Stimulated activated naive B cell treated with anti-CD40 and anti-IgM and Interleukin-4, amounts not matched to agents 10 μg/mL and 1 μg/mL and 100 μg/mL, for 72 hours (primary cell): Measurements from ENCODE around the gene TGFBR3.
A peak's percentile ranks its signal among the peaks of the same experiment; 100 is the strongest.

ENCODE experiments used
- ATAC-seq, 2 donors: fragments of 150-1000 bp; cut with Tn5 transposase; replicated peaks; 2 replicates each; pipeline ENCODE4 v1.10.0; 2021; ENCODE audit warnings: moderate library complexity in 1 of 2
- DNase-seq: peaks from one replicate; pipeline ENCODE4 v3.0.0; 2021
- H3K27ac Mint-ChIP-seq: one replicate; pipeline ENCODE4 v1.8.0; 2022; ENCODE audit warnings: mild to moderate bottlenecking, mixed read lengths
- H3K27me3 Mint-ChIP-seq, 2 donors: one replicate each; pipeline ENCODE4 v1.8.0; 2022; ENCODE audit warnings: mixed read lengths in 2 of 2
- H3K36me3 Mint-ChIP-seq, 2 donors: one replicate each; pipeline ENCODE4 v1.8.0; 2022; ENCODE audit warnings: mixed read lengths in 2 of 2, mild to moderate bottlenecking in 1 of 2
- H3K4me1 Mint-ChIP-seq, 2 donors: one replicate each; pipeline ENCODE4 v1.8.0; 2022; ENCODE audit warnings: mixed read lengths in 2 of 2, mild to moderate bottlenecking in 1 of 2
- H3K4me3 Mint-ChIP-seq, 2 donors: one replicate each; pipeline ENCODE4 v1.8.0; 2022; ENCODE audit warnings: mild to moderate bottlenecking in 2 of 2, mixed read lengths in 2 of 2, moderate library complexity in 1 of 2
- H3K9me3 Mint-ChIP-seq, 2 donors: one replicate each; pipeline ENCODE4 v1.8.0; 2022; ENCODE audit warnings: mixed read lengths in 2 of 2, mild to moderate bottlenecking in 1 of 2

Gene TGFBR3

DNA sequence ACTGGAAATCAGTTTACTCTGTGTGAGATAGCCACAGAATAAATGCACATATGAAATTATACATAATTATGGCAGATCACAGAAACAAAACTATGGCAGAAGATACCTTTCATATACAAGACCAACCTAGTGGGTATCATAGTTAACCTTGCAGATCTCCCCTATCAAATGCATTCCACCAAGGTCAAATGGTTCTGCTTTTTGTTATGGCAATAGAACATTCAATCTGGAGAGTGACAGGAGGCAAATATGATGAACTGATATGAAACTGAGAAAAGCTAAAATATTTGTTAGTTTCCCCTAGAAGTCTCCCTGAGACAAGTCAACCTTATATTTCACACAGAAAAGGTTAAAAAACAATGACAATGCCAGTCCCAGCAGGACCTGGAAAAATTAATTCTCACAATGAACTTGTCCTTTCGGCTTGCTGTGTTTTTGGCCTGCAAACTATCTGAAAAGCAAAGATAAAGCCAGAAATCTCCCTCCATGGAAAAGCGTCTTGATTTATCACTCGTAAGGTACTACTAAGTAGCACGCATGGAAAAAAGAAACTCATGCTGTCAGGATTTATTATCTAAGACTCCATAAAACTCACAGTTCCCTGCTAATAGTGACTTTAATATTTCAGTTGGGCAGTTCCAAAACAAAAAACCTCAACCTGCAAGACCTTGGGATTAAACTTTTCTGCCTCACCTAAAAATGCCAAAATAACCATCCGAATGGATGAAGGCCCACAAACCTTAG lies 174.3 kb downstream of the TGFBR3 start:
- no peak overlapping the region for H3K4me3 Mint-ChIP-seq
- DNase-seq = no peak
- H3K27me3 Mint-ChIP-seq = peaks cover 0 to 4% of the 10 kb centered on the region in 2 donors
- no peak overlapping the region for H3K27ac Mint-ChIP-seq
- ATAC-seq = no peak
- H3K9me3 Mint-ChIP-seq = no peaks in the 10 kb centered on the region
- no peaks in the 10 kb centered on the region for H3K36me3 Mint-ChIP-seq
- peaks cover 10 to 19% of the 10 kb centered on the region in 2 donors for H3K4me1 Mint-ChIP-seq

GRCh38 chr1:91710261-91710660 lies 175.7 kb downstream of the TGFBR3 start:
- no peak for ATAC-seq

DNA sequence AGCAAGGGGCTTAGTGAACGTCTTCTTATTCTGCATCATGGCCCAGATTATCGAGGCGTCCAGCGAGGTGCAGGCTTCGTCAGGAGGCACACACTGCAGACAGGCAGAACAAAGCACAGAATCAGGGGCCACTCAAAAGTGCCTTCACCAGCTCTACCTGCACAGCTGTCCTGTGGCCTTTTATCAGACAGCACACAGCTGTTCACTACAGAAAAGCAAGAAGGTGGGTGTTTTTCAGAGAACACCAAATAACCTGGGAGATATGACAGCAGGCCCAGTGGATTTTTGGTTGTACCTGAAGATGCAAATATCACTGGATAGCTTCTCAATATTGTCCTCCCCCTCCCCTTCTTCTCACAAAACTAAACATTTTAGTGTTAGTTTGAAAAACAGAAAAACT lies 177.3 kb downstream of the TGFBR3 start:
- peaks cover 7 to 17% of the 10 kb centered on the region in 2 donors for H3K4me1 Mint-ChIP-seq
- DNase-seq (no peak), ATAC-seq (no peak)
- H3K27me3 Mint-ChIP-seq = peaks cover 0 to 4% of the 10 kb centered on the region in 2 donors
- H3K36me3 Mint-ChIP-seq = no peaks in the 10 kb centered on the region
- H3K27ac Mint-ChIP-seq = peak overlapping the region; percentile 4
- H3K4me3 Mint-ChIP-seq = no peak overlapping the region
- H3K9me3 Mint-ChIP-seq = no peaks in the 10 kb centered on the region

More at GRCh38 chr1:91710261-91710660, 175.7 kb downstream of the TGFBR3 start:
- Mint-ChIP-seq H3K4me1 (peaks cover 10 to 19% of the 10 kb centered on the region in 2 donors), H3K9me3 (no peaks in the 10 kb centered on the region), H3K27me3 (peaks cover 0 to 4% of the 10 kb centered on the region in 2 donors), H3K4me3 (no peak overlapping the region), H3K27ac (no peak overlapping the region), H3K36me3 (no peaks in the 10 kb centered on the region)
- no peak for DNase-seq

GRCh38 chr1:91707890-91708218 lies 178.1 kb downstream of the TGFBR3 start:
- H3K4me1 Mint-ChIP-seq = peaks cover 3 to 9% of the 10 kb centered on the region in 2 donors
- DNase-seq = no peak
- ATAC-seq = no peak
- H3K27me3 Mint-ChIP-seq = peaks cover 0 to 7% of the 10 kb centered on the region in 2 donors
- no peak overlapping the region for H3K4me3 Mint-ChIP-seq
- H3K36me3 Mint-ChIP-seq = no peaks in the 10 kb centered on the region
- H3K9me3 Mint-ChIP-seq = no peaks in the 10 kb centered on the region
- no peak overlapping the region for H3K27ac Mint-ChIP-seq

DNA sequence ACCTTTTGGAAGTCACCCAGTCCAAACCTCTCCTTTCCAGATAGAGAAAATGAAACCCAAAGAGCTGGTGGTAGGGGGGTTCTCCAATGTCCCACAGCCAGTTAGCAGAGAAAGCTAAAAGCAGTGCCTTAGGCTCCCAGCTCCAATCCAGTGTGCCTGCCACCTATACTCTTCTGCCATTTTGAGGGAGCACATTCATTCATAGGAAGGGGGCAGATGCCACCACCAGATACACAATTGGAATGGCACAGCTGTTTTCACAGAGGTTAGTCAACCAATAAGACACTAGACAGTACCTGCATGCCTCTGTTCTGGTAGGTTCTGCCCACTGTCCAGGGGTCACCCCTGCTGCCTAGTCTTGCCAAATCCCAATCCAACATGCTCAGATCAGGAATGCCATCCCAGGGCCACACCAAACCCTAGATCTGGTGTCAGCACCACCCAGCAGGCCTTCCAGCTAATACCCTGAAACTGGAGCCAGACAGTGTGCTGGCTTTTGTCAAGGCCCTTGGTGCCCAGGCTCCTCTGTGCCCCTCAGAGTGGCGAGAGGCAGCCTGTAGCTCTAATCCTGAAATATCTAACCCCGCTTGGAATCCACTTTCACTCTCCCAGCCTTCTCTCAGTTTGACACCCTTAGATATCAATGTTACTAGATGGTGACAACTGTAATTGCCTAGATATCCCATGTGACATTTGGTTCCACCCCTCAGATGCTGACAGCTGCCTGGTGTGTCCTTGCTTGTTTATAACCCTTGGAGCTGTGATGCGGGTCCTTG lies 178.6 kb downstream of the TGFBR3 start:
- H3K4me1 Mint-ChIP-seq = peaks cover under 1 to 5% of the 10 kb centered on the region in 2 donors
- H3K36me3 Mint-ChIP-seq = no peaks in the 10 kb centered on the region
- H3K4me3 Mint-ChIP-seq = no peak overlapping the region
- no peak for DNase-seq
- peaks cover 0 to 8% of the 10 kb centered on the region in 2 donors for H3K27me3 Mint-ChIP-seq
- ATAC-seq = no peak
- H3K27ac Mint-ChIP-seq = no peak overlapping the region
- no peaks in the 10 kb centered on the region for H3K9me3 Mint-ChIP-seq

DNA sequence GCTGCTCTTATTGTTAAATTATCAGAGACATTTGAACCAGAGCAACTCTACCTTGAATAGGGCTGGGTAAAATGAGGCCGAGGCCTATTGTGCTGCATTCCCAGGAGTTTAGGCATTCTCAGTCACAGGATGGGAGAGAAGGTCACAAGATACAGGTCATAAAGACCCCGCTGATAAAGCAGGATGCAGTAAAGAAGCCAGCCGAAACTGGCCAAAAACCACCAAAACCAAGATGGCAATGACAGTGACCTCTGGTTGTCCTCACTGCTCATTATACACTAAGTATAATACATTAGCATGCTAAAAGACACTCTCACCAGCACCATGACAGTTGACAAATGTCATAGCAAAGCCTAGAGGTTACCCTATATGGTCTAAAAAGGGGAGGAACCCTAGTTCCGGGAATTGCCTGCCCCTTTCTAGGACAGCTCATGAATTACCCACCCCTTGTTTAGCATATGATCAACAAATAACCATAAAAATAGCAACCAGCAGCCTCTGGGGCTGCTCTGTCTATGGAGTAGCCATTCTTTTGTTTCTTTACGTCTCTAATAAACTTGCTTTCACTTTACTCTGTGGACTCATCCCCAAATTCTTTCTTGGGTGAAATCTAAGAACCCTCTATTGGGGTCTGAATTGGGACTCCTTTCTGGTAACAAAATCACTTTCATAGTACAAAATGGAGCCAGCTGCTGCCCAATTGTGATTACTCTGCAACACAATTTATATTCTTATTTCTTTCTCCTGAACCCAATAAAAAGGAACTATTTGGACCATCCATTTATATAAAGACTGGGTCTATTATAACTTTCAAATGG lies 179.6 kb downstream of the TGFBR3 start:
- ATAC-seq (no peak), DNase-seq (no peak)
- H3K4me3 Mint-ChIP-seq = no peak overlapping the region
- H3K4me1 Mint-ChIP-seq = no peaks in the 10 kb centered on the region
- peaks cover 0 to 8% of the 10 kb centered on the region in 2 donors for H3K27me3 Mint-ChIP-seq
- no peaks in the 10 kb centered on the region for H3K36me3 Mint-ChIP-seq
- no peak overlapping the region for H3K27ac Mint-ChIP-seq
- H3K9me3 Mint-ChIP-seq = no peaks in the 10 kb centered on the region

DNA sequence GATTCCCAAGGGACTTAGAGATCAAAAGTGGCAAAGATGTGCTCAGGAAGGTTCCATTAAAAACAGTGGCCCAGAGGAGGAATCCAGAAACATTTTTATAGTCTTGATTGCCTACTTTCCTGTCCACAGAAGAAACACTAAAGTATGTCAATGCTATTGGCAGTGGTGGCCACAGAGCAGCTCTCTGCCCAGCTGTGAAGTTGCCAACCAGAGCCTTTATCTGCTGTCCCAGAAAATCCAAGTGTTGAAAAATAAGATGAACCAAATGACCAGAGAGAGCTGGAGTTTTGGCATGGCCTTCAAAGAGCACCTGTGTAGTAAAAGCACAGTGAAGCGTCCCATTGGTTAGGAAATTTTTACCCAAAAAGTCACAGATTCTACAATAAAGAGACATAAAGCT lies 181.2 kb downstream of the TGFBR3 start:
- Mint-ChIP-seq H3K36me3 (no peaks in the 10 kb centered on the region), H3K9me3 (no peaks in the 10 kb centered on the region), H3K4me1 (no peaks in the 10 kb centered on the region), H3K4me3 (no peak overlapping the region), H3K27ac (no peak overlapping the region), H3K27me3 (peaks cover 0 to 3% of the 10 kb centered on the region in 2 donors)
- DNase-seq = no peak
- no peak for ATAC-seq

- H3K27ac Mint-ChIP-seq = no peak overlapping the region
- H3K4me3 Mint-ChIP-seq = no peak overlapping the region
- H3K4me1 Mint-ChIP-seq = no peaks in the 10 kb centered on the region
- H3K27me3 Mint-ChIP-seq = peaks cover 0 to 3% of the 10 kb centered on the region in 2 donors
- ATAC-seq = no peak
- no peak for DNase-seq
- H3K9me3 Mint-ChIP-seq = no peaks in the 10 kb centered on the region
- no peaks in the 10 kb centered on the region for H3K36me3 Mint-ChIP-seq
Measured at GRCh38 chr1:91703095-91703494, 182.9 kb downstream of the TGFBR3 start.

- ATAC-seq (no peak), DNase-seq (no peak)
- no peaks in the 10 kb centered on the region for H3K4me1 Mint-ChIP-seq
- no peaks in the 10 kb centered on the region for H3K9me3 Mint-ChIP-seq
- H3K36me3 Mint-ChIP-seq = no peaks in the 10 kb centered on the region
- H3K27ac Mint-ChIP-seq = no peak overlapping the region
- H3K27me3 Mint-ChIP-seq = peaks cover 0 to 3% of the 10 kb centered on the region in 2 donors
- no peak overlapping the region for H3K4me3 Mint-ChIP-seq
Measured at GRCh38 chr1:91701472-91701869, 184.5 kb downstream of the TGFBR3 start.

- DNase-seq = no peak
- no peaks in the 10 kb centered on the region for H3K9me3 Mint-ChIP-seq
- no peak for ATAC-seq
- no peak overlapping the region for H3K4me3 Mint-ChIP-seq
- peaks cover 0 to 3% of the 10 kb centered on the region in 2 donors for H3K27me3 Mint-ChIP-seq
- no peaks in the 10 kb centered on the region for H3K36me3 Mint-ChIP-seq
- no peak overlapping the region for H3K27ac Mint-ChIP-seq
- no peaks in the 10 kb centered on the region for H3K4me1 Mint-ChIP-seq
Measured at GRCh38 chr1:91700771-91701471, 185.0 kb downstream of the TGFBR3 start.

- peaks cover 0 to 3% of the 10 kb centered on the region in 2 donors for H3K27me3 Mint-ChIP-seq
- ATAC-seq (no peak), DNase-seq (no peak)
- H3K9me3 Mint-ChIP-seq = no peaks in the 10 kb centered on the region
- H3K4me3 Mint-ChIP-seq = no peak overlapping the region
- no peaks in the 10 kb centered on the region for H3K36me3 Mint-ChIP-seq
- no peak overlapping the region for H3K27ac Mint-ChIP-seq
- no peaks in the 10 kb centered on the region for H3K4me1 Mint-ChIP-seq
Measured at GRCh38 chr1:91700332-91700731, 185.6 kb downstream of the TGFBR3 start.

- Mint-ChIP-seq H3K27ac (no peak overlapping the region), H3K9me3 (no peaks in the 10 kb centered on the region), H3K27me3 (peaks cover 0 to 3% of the 10 kb centered on the region in 2 donors), H3K4me1 (no peaks in the 10 kb centered on the region), H3K36me3 (no peaks in the 10 kb centered on the region), H3K4me3 (no peak overlapping the region)
- ATAC-seq (no peak), DNase-seq (no peak)
Measured at GRCh38 chr1:91699339-91699974, 186.5 kb downstream of the TGFBR3 start.

GRCh38 chr1:91697861-91698260 lies 188.1 kb downstream of the TGFBR3 start:
- H3K36me3 Mint-ChIP-seq = no peaks in the 10 kb centered on the region
- H3K27ac Mint-ChIP-seq = no peak overlapping the region
- no peak for DNase-seq
- ATAC-seq = no peak
- H3K4me1 Mint-ChIP-seq = no peaks in the 10 kb centered on the region
- no peak overlapping the region for H3K4me3 Mint-ChIP-seq
- H3K27me3 Mint-ChIP-seq = peaks cover 0 to under 1% of the 10 kb centered on the region in 2 donors
- H3K9me3 Mint-ChIP-seq = no peaks in the 10 kb centered on the region
